Measurements from ENCODE around the gene SEMA3D. TPM values are rescaled to one million over a fixed set of nuclear protein-coding genes. Genes with fewer than 3 reads are reported as not detected.

SEMA3D gene
- polyA plus RNA-seq, 2 of the 4 experiments (the other 2 are of a cell fraction): 0.04 to 0.13 TPM

DNA sequence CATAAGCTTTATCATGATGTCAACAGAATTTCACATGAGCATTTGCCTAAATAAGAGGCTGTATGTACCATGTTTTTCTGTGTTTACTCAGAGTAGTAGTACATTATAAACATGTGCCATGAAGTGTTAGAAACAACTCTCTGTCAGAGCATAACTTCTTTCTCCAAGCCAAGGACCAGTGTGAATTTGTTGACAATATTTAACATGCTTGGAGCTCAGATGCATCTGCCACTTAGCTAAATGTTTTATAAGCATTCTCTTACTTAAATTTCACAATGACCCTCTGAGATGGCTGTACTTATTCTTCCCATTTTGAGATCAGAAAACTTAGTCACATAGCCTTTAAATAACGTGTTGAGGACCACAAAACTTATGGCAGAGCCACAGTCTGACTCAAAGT lies 105.0 kb downstream of the SEMA3D start:
- ChIA-PET CTCF (no interaction called here), POLR2A (no interaction called here)
- no peak for FAIRE-seq
- no peak for ATAC-seq
- WGBS (ENCODE audit: missing lambda C conversion rate): 9% methylated on average over 1 of the region's 1 CpG
- H3K4me1 ChIP-seq: no peaks in the 10 kb centered on the region
- DNase-seq (ENCODE audit: low read depth in 1 of 2, low spot score in 1 of 2): no peak
- TF ChIP-seq SREBF2 (IDR thresholded peaks at IDR 0.05) (no peak), RARB (CRISPR knock-in tag; IDR thresholded peaks at IDR 0.05) (no peak), BHLHE40 (IDR thresholded peaks at IDR 0.05; ENCODE audit: low read depth, low read length) (no peak), HOXB13 (CRISPR knock-in tag; IDR thresholded peaks at IDR 0.05; ENCODE audit: low read depth) (no peak), CHD4 (IDR thresholded peaks at IDR 0.05; ENCODE audit: borderline replicate concordance) (no peak), EP300 (IDR thresholded peaks at IDR 0.05) (no peak), NPAS2 (CRISPR knock-in tag; IDR thresholded peaks at IDR 0.05; ENCODE audit: borderline replicate concordance) (no peak)
- TF ChIP-seq, protein P1, sequence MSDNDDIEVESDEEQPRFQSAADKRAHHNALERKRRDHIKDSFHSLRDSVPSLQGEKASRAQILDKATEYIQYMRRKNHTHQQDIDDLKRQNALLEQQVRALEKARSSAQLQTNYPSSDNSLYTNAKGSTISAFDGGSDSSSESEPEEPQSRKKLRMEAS (IDR thresholded peaks at IDR 0.05): no peak
- TF ChIP-seq, protein P2, sequence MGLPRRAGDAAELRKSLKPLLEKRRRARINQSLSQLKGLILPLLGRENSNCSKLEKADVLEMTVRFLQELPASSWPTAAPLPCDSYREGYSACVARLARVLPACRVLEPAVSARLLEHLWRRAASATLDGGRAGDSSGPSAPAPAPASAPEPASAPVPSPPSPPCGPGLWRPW (IDR thresholded peaks at IDR 0.05): no peak
- no peaks in the 10 kb centered on the region for H3K9me3 ChIP-seq
- no peak overlapping the region for H3K4me3 ChIP-seq
- no peak overlapping the region for H3K4me2 ChIP-seq
- no peak overlapping the region for H3K27ac ChIP-seq

DNA sequence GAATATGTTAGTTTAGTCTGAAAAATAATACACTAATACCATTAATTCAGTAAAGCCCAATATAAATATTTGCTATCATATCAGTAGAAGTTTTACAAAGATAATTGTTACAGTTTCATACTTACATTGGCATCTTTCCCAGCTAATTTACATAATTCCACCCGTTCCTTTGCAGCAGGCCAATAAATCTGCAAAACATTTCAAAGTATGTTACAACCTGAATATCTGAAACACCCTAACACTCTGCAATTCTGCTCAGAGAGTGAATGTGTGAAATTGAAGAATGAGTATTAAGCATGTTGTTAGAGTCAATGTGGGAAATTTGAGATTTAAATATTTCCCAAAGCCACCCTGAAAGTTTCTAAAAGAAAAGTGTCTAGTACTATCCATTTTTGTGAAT lies 105.5 kb downstream of the SEMA3D start:
- Histone ChIP-seq H3K4me3 (no peak overlapping the region), H3K4me1 (no peaks in the 10 kb centered on the region), H3K4me2 (no peak overlapping the region), H3K9me3 (no peaks in the 10 kb centered on the region), H3K27ac (no peak overlapping the region)
- ChIA-PET POLR2A (no interaction called here), CTCF (no interaction called here)
- 13% methylated on average over 1 of the region's 1 CpG for WGBS (ENCODE audit: missing lambda C conversion rate)
- FAIRE-seq: peak; percentile 39
- DNase-seq (ENCODE audit: low read depth in 1 of 2, low spot score in 1 of 2): no peak
- TF ChIP-seq ZSCAN20 (CRISPR knock-in tag; IDR thresholded peaks at IDR 0.05) (no peak), FOSB (CRISPR knock-in tag; IDR thresholded peaks at IDR 0.05) (no peak), POLR2AphosphoS2 (conservative IDR thresholded peaks at IDR 0.05; ENCODE audit: low read length) (no peak), JUN (IDR thresholded peaks at IDR 0.05) (no peak)
- no peak for ATAC-seq

DNA sequence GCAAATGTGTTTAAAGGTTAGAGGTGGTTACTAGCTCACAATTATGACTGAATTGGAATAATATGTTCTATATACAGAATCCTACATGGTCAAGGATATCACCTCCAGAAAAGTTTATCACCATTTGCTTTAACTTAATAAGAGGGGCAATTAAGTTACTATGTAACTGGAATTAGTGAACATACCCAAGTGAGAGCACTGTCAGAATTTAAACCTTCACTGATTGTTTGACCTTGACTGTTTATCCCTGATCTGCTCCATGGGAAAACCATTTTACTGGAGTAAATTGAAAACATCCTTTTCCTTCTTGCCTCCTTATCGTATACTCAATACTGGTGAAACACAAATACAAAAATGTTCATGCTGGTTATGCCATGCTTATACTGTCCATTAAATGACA lies 107.4 kb downstream of the SEMA3D start:
- Histone ChIP-seq H3K4me2 (no peak overlapping the region), H3K9me3 (no peaks in the 10 kb centered on the region), H3K4me1 (no peaks in the 10 kb centered on the region), H3K4me3 (no peak overlapping the region), H3K27ac (no peak overlapping the region)
- ChIA-PET CTCF (interaction anchor here (1.4 kb wide), 1 partner anchor 38 kb away, joined by 3 read pairs; no protein-coding TSS in a partner anchor), POLR2A (no interaction called here)
- FAIRE-seq (no peak), ATAC-seq (no peak), DNase-seq (ENCODE audit: low read depth in 1 of 2, low spot score in 1 of 2) (no peak)
- TF ChIP-seq KDM1A (IDR thresholded peaks at IDR 0.05; ENCODE audit: low read depth): no peak
- TF ChIP-seq RCOR1 (IDR thresholded peaks at IDR 0.05; ENCODE audit: low read depth, low read length): no peak
- TF ChIP-seq CBX2 (IDR thresholded peaks at IDR 0.05; ENCODE audit: borderline replicate concordance, low read depth): no peak
- TF ChIP-seq, protein P3, sequence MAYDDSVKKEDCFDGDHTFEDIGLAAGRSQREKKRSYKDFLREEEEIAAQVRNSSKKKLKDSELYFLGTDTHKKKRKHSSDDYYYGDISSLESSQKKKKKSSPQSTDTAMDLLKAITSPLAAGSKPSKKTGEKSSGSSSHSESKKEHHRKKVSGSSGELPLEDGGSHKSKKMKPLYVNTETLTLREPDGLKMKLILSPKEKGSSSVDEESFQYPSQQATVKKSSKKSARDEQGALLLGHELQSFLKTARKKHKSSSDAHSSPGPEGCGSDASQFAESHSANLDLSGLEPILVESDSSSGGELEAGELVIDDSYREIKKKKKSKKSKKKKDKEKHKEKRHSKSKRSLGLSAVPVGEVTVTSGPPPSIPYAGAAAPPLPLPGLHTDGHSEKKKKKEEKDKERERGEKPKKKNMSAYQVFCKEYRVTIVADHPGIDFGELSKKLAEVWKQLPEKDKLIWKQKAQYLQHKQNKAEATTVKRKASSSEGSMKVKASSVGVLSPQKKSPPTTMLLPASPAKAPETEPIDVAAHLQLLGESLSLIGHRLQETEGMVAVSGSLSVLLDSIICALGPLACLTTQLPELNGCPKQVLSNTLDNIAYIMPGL (CRISPR knock-in tag; IDR thresholded peaks at IDR 0.05; ENCODE audit: borderline replicate concordance): no peak
- no peak for TF ChIP-seq EHF (CRISPR knock-in tag; IDR thresholded peaks at IDR 0.05)
- no peak for TF ChIP-seq BHLHE40 (IDR thresholded peaks at IDR 0.05; ENCODE audit: low read depth, low read length)
- WGBS (ENCODE audit: missing lambda C conversion rate): 62% methylated on average over 1 of the region's 1 CpG

DNA sequence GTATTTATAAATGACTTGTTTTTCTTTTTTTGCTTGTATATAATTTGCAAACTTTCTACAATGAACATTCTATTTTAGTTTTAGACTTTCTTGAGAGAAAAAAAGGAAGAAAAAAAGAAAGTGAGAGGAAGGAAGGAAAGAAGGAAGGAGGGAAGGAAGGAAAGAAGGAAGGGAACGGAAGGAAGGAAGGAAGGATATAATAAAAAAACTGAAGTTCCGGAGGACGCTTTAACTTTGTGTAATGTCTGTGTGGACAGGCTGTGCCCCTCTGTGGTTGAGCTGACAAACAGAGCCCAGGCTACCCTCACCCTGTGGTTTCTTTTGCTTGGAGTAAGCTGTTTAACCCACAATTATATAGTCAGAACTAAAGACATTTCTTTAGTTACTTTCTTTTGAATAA lies 108.7 kb downstream of the SEMA3D start:
- CTCF ChIA-PET: interaction anchor here (1.4 kb wide), 1 partner anchor 37 kb away, joined by 3 read pairs; no protein-coding TSS in a partner anchor
- Histone ChIP-seq H3K4me2 (no peak overlapping the region), H3K27ac (no peak overlapping the region), H3K4me3 (no peak overlapping the region), H3K4me1 (no peaks in the 10 kb centered on the region), H3K9me3 (no peaks in the 10 kb centered on the region)
- ATAC-seq (no peak), FAIRE-seq (no peak), DNase-seq (ENCODE audit: low read depth in 1 of 2, low spot score in 1 of 2) (no peak)
- TF ChIP-seq, protein P4, sequence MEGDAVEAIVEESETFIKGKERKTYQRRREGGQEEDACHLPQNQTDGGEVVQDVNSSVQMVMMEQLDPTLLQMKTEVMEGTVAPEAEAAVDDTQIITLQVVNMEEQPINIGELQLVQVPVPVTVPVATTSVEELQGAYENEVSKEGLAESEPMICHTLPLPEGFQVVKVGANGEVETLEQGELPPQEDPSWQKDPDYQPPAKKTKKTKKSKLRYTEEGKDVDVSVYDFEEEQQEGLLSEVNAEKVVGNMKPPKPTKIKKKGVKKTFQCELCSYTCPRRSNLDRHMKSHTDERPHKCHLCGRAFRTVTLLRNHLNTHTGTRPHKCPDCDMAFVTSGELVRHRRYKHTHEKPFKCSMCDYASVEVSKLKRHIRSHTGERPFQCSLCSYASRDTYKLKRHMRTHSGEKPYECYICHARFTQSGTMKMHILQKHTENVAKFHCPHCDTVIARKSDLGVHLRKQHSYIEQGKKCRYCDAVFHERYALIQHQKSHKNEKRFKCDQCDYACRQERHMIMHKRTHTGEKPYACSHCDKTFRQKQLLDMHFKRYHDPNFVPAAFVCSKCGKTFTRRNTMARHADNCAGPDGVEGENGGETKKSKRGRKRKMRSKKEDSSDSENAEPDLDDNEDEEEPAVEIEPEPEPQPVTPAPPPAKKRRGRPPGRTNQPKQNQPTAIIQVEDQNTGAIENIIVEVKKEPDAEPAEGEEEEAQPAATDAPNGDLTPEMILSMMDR (IDR thresholded peaks at IDR 0.05): no peak
- TF ChIP-seq ESRRA (IDR thresholded peaks at IDR 0.05; ENCODE audit: borderline replicate concordance, low read length) (no peak), ZNF302 (CRISPR knock-in tag; IDR thresholded peaks at IDR 0.05) (no peak), RNF2 (IDR thresholded peaks at IDR 0.05; ENCODE audit: borderline replicate concordance, low read depth) (no peak), RARB (CRISPR knock-in tag; IDR thresholded peaks at IDR 0.05) (no peak), HDAC2 (IDR thresholded peaks at IDR 0.05) (no peak), MAZ (IDR thresholded peaks at IDR 0.05; ENCODE audit: borderline replicate concordance, low read depth, low read length) (no peak)
- TF ChIP-seq, protein P2 (IDR thresholded peaks at IDR 0.05): no peak
- TF ChIP-seq, protein P3 (CRISPR knock-in tag; IDR thresholded peaks at IDR 0.05; ENCODE audit: borderline replicate concordance): no peak
- WGBS (ENCODE audit: missing lambda C conversion rate): 38% methylated on average over 3 of the region's 3 CpGs
- POLR2A ChIA-PET: no interaction called here
